Inferior parietal cortex (tissue), 1 donor: ENCODE measurements around the gene ELFN1.
A peak's percentile ranks its signal among the peaks of the same experiment; 100 is the strongest.

Experiments
- DNase-seq: peaks from one replicate; pipeline ENCODE4 v3.0.0-alpha.2; 2016; ENCODE audit errors: extremely low spot score

The ELFN1 gene

GRCh38 chr7:1675673-1676549 is 5.8 kb downstream of the ELFN1 start:
- no peak for DNase-seq

GRCh38 chr7:1676550-1677078 is 6.5 kb downstream of the ELFN1 start:
- DNase-seq, result no peak

- DNase-seq, result no peak
These were observed 7.4 kb downstream of the ELFN1 start for GRCh38 chr7:1677206-1678080.

GRCh38 chr7:1678081-1678543 is 8.0 kb downstream of the ELFN1 start:
- no peak for DNase-seq

- no peak for DNase-seq
These were observed 8.7 kb downstream of the ELFN1 start for GRCh38 chr7:1678571-1679325.

- no peak for DNase-seq
These were observed 9.4 kb downstream of the ELFN1 start for GRCh38 chr7:1679326-1679965.

- no peak for DNase-seq
These were observed 10.1 kb downstream of the ELFN1 start for GRCh38 chr7:1679966-1680730.

GRCh38 chr7:1681581-1681980 is 11.5 kb downstream of the ELFN1 start:
- DNase-seq, result no peak

GRCh38 chr7:1685000-1685624 is 15.0 kb downstream of the ELFN1 start:
- DNase-seq, result no peak

- DNase-seq, result no peak
These were observed 18.5 kb downstream of the ELFN1 start for GRCh38 chr7:1688542-1688941.

GRCh38 chr7:1689311-1689710 is 19.2 kb downstream of the ELFN1 start:
- no peak for DNase-seq

- no peak for DNase-seq
These were observed 20.4 kb downstream of the ELFN1 start for GRCh38 chr7:1690359-1690958.

GRCh38 chr7:1691096-1691495 is 21.0 kb downstream of the ELFN1 start:
- no peak for DNase-seq

- peak; percentile 25 for DNase-seq
These were observed 21.8 kb downstream of the ELFN1 start for GRCh38 chr7:1691601-1692514.

- DNase-seq, result no peak
These were observed 22.7 kb downstream of the ELFN1 start for GRCh38 chr7:1692515-1693418.

GRCh38 chr7:1693419-1693990 is 23.4 kb downstream of the ELFN1 start:
- no peak for DNase-seq

- DNase-seq, result peak; percentile 24
These were observed 24.0 kb downstream of the ELFN1 start for GRCh38 chr7:1693991-1694524.
